MM.1S (cell line): Measurements from ENCODE around the gene PASD1.

ENCODE experiments used
- DNase-seq: peaks from one replicate; pipeline ENCODE4 v3.0.0-alpha.2; 2015
- H2AFZ ChIP-seq: fragments of 300-600 bp; sonication (generic); 2 replicates; pipeline ENCODE4 v1.6.0; 2016; ENCODE audit warnings: antibody characterized with exemption, low read length
- H3F3A ChIP-seq: fragments of 300-600 bp; sonication (generic); 2 replicates; pipeline ENCODE4 v1.6.1; 2016; ENCODE audit warnings: mild to moderate bottlenecking, antibody characterized with exemption, low read length, moderate library complexity, mixed read lengths; ENCODE audit not compliant: insufficient read depth
- H3K27ac ChIP-seq: fragments of 300-600 bp; sonication (generic); 2 replicates; pipeline ENCODE4 v1.5.1; 2016; ENCODE audit warnings: mild to moderate bottlenecking, low read length
- H3K27me3 ChIP-seq: fragments of 300-600 bp; sonication (generic); replicated peaks from 2 replicates; pipeline ENCODE4 v1.6.0; 2016; ENCODE audit warnings: low read length; ENCODE audit not compliant: insufficient read depth
- H3K36me3 ChIP-seq: fragments of 300-600 bp; sonication (generic); replicated peaks from 2 replicates; pipeline ENCODE4 v1.6.1; 2016; ENCODE audit warnings: mild to moderate bottlenecking, low read length, mixed read lengths; ENCODE audit not compliant: insufficient read depth
- H3K4me1 ChIP-seq: fragments of 300-600 bp; sonication (generic); 2 replicates; pipeline ENCODE4 v1.6.1; 2016; ENCODE audit warnings: low read length, mixed read lengths
- H3K4me2 ChIP-seq: fragments of 300-600 bp; sonication (generic); 2 replicates; pipeline ENCODE4 v1.6.0; 2016; ENCODE audit warnings: low read depth, low read length
- H3K4me3 ChIP-seq: fragments of 300-600 bp; sonication (generic); 2 replicates; pipeline ENCODE4 v1.5.1; 2016; ENCODE audit warnings: low read length, mixed read lengths
- H3K79me2 ChIP-seq: fragments of 300-600 bp; sonication (generic); 2 replicates; pipeline ENCODE4 v1.6.1; 2016; ENCODE audit warnings: mixed run types, low read length, mixed read lengths
- H3K9ac ChIP-seq: fragments of 300-600 bp; sonication (generic); 2 replicates; pipeline ENCODE4 v1.6.1; 2016; ENCODE audit warnings: low read length, mixed read lengths
- H3K9me2 ChIP-seq: fragments of 300-600 bp; sonication (generic); replicated peaks from 2 replicates; pipeline ENCODE4 v1.6.1; 2016; ENCODE audit warnings: mild to moderate bottlenecking, low read length, mixed read lengths; ENCODE audit not compliant: insufficient read depth
- H3K9me3 ChIP-seq: fragments of 300-600 bp; sonication (generic); replicated peaks from 2 replicates; pipeline ENCODE4 v1.6.1; 2016; ENCODE audit warnings: mild to moderate bottlenecking, low read length, mixed read lengths; ENCODE audit not compliant: insufficient read depth
- H4K20me1 ChIP-seq: fragments of 300-600 bp; sonication (generic); 2 replicates; pipeline ENCODE4 v1.6.1; 2016; ENCODE audit warnings: mild to moderate bottlenecking, low read length, moderate library complexity, mixed read lengths; ENCODE audit not compliant: insufficient read depth
- CTCF ChIP-seq: fragments of 300-600 bp; sonication (generic); IDR thresholded peaks from 2 replicates; pipeline ENCODE4 v1.5.1; 2016; ENCODE audit warnings: antibody characterized with exemption, low read length, mixed read lengths
- EZH2 ChIP-seq: fragments of 300-600 bp; sonication (generic); optimal IDR thresholded peaks from 2 replicates; pipeline ENCODE3; 2017; ENCODE audit warnings: low read depth, mild to moderate bottlenecking, antibody characterized with exemption, low read length, mixed read lengths
- EZH2phosphoT487 ChIP-seq: fragments of 300-600 bp; sonication (generic); IDR thresholded peaks from 2 replicates; pipeline ENCODE4 v1.6.1; 2018; ENCODE audit warnings: antibody characterized with exemption, low read length

PASD1 gene

GRCh38 chrX:151692825-151693224 is 129.3 kb downstream of the PASD1 start:
- no peak for TF ChIP-seq EZH2
- no peak for TF ChIP-seq CTCF
- TF ChIP-seq EZH2phosphoT487: no peak
- no peaks in the 10 kb centered on the region for H4K20me1 ChIP-seq
- H3K27ac ChIP-seq: no peak overlapping the region
- no peaks in the 10 kb centered on the region for H3F3A ChIP-seq
- no peaks in the 10 kb centered on the region for H3K36me3 ChIP-seq
- no peak overlapping the region for H2AFZ ChIP-seq
- H3K4me2 ChIP-seq: no peak overlapping the region
- DNase-seq: no peak
- no peaks in the 10 kb centered on the region for H3K4me1 ChIP-seq
- no peaks in the 10 kb centered on the region for H3K9me3 ChIP-seq
- H3K4me3 ChIP-seq: no peak overlapping the region
- H3K27me3 ChIP-seq: no peaks in the 10 kb centered on the region
- H3K79me2 ChIP-seq: no peaks in the 10 kb centered on the region
- no peak overlapping the region for H3K9ac ChIP-seq
- H3K9me2 ChIP-seq: no peaks in the 10 kb centered on the region

- DNase-seq: no peak
- Histone ChIP-seq H3K9ac (no peak overlapping the region), H3K9me3 (no peaks in the 10 kb centered on the region), H3K79me2 (no peaks in the 10 kb centered on the region), H2AFZ (no peak overlapping the region), H3K4me3 (no peak overlapping the region), H3K4me1 (no peaks in the 10 kb centered on the region), H3K27me3 (no peaks in the 10 kb centered on the region), H3F3A (no peaks in the 10 kb centered on the region), H3K27ac (no peak overlapping the region), H3K9me2 (no peaks in the 10 kb centered on the region), H3K4me2 (no peak overlapping the region), H4K20me1 (no peaks in the 10 kb centered on the region), H3K36me3 (no peaks in the 10 kb centered on the region)
- no peak for TF ChIP-seq EZH2
- TF ChIP-seq CTCF: no peak
- TF ChIP-seq EZH2phosphoT487: no peak
Measured at GRCh38 chrX:151694121-151694520, 130.6 kb downstream of the PASD1 start.

GRCh38 chrX:151694661-151695582 is 131.4 kb downstream of the PASD1 start, which contains the start of gene PRRG3:
PRRG3 (plus strand) TSS chrX:151695458; CDS start chrX:151698815, 3,357 bp downstream.
- no peak for DNase-seq
- no peak within 1 kb of the TSS for H3K4me3 ChIP-seq
- H3K27me3 ChIP-seq: no peaks in the 10 kb centered on the region
- H3K4me2 ChIP-seq: no peak within 1 kb of the TSS
- no peak for TF ChIP-seq EZH2phosphoT487
- TF ChIP-seq EZH2: no peak
- TF ChIP-seq CTCF: no peak
- no peaks in the 10 kb centered on the region for H4K20me1 ChIP-seq
- no peaks in the 10 kb centered on the region for H3K36me3 ChIP-seq
- H3F3A ChIP-seq: no peaks in the 10 kb centered on the region
- H3K27ac ChIP-seq: no peak within 1 kb of the TSS
- H3K4me1 ChIP-seq: no peaks in the 10 kb centered on the region
- no peak within 1 kb of the TSS for H3K9ac ChIP-seq
- H3K9me3 ChIP-seq: no peaks in the 10 kb centered on the region
- no peaks in the 10 kb centered on the region for H3K9me2 ChIP-seq
- H3K79me2 ChIP-seq: no peaks in the 10 kb centered on the region
- H2AFZ ChIP-seq: no peak within 1 kb of the TSS
